ENCODE results near the gene CD1B. TPM values are rescaled to one million over a fixed set of nuclear protein-coding genes. Genes with fewer than 3 reads are reported as not detected.
A peak's percentile ranks its signal among the peaks of the same experiment; 100 is the strongest.

CD1B gene
- total and polyA plus RNA-seq, 9 of the 15 experiments (the other 6 are each of a cell fraction or from before 2014, with no cell fraction given): not detected

GRCh38 chr1:158330391-158331105 lies 783 bp downstream of the CD1B start:
- H3K9me1 ChIP-seq (ENCODE audit: control insufficient read depth, insufficient read depth, low read length): no peaks in the 10 kb centered on the region
- no peak for FAIRE-seq
- no peak for ATAC-seq
- H3K79me2 ChIP-seq (ENCODE audit: control insufficient read depth, insufficient read depth, low read length): no peaks in the 10 kb centered on the region
- no peak for DNase-seq (ENCODE audit: extremely low read depth in 1 of 4, low spot score in 3 of 4)
- ChIA-PET CTCF (ENCODE audit: low intra/inter-chr PET ratio) (no interaction called here), POLR2A (no interaction called here)
- WGBS (ENCODE audit: insufficient coverage, low coverage, missing lambda C conversion rate): 0% methylated on average over 11 of the region's 11 CpGs
- H3K9ac ChIP-seq (ENCODE audit: insufficient read depth in 1 of 2, low read depth in 2 of 2, low read length in 2 of 2): no peak overlapping the region
- no peaks in the 10 kb centered on the region for H3K9me3 ChIP-seq (replicated peaks; ENCODE audit: control insufficient read depth, insufficient read depth, low read depth, low read length)
- no peak for TF ChIP-seq ZNF76 (CRISPR knock-in tag; IDR thresholded peaks at IDR 0.05; ENCODE audit: borderline replicate concordance)
- no peak for TF ChIP-seq TCFL5 (CRISPR knock-in tag; conservative IDR thresholded peaks at IDR 0.05)
- TF ChIP-seq MTA3 (IDR thresholded peaks at IDR 0.05; ENCODE audit: borderline replicate concordance): no peak
- no peak overlapping the region for H3K4me2 ChIP-seq (ENCODE audit: insufficient read depth, low read length)
- intact Hi-C loops (cut with micrococcal nuclease): no loop called here
- no TSS peak for BruUV-seq (replicated peaks)
- no peaks in the 10 kb centered on the region for H3K27me3 ChIP-seq (ENCODE audit: control insufficient read depth in 2 of 2, insufficient read depth in 2 of 2, low read length in 2 of 2)
- no peak overlapping the region for H3K27ac ChIP-seq (ENCODE audit: extremely low read depth, low read depth, low read length)
- H2AFZ ChIP-seq (ENCODE audit: low read depth, low read length): no peak overlapping the region
- no peaks in the 10 kb centered on the region for H4K20me1 ChIP-seq (replicated peaks; ENCODE audit: control insufficient read depth, insufficient read depth, low read length)
- in situ Hi-C loops (cut with MboI): no loop called here
- no peaks in the 10 kb centered on the region for H3K36me3 ChIP-seq (ENCODE audit: control insufficient read depth, insufficient read depth, low read length)
- H3K4me1 ChIP-seq (replicated peaks in 1 of 2; ENCODE audit: control insufficient read depth in 2 of 2, insufficient read depth in 2 of 2, low read length in 2 of 2): no peaks in the 10 kb centered on the region
- no peak overlapping the region for H3K4me3 ChIP-seq

DNA sequence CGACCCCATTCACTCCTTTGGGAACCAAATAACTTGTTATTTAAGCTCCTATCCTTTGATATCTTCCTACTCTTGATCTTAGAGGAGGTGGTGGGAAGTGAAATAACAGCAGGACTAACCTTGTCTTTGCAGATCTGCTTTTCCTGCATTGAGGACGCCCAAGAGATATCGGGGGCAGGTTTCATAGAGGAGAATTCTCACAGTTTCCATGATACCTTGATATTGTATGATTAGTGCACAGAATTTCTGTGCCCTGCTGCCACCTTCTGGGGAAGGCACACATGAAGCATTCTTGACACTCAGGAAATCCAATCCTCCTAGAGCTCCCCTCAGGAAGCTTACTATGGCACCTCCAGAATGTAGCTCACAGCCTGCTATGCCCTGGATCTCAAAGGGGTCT lies 1.6 kb downstream of the CD1B start:
- Histone ChIP-seq H3K27me3 (ENCODE audit: control insufficient read depth in 2 of 2, insufficient read depth in 2 of 2, low read length in 2 of 2) (no peaks in the 10 kb centered on the region), H3K4me1 (replicated peaks in 1 of 2; ENCODE audit: control insufficient read depth in 2 of 2, insufficient read depth in 2 of 2, low read length in 2 of 2) (no peaks in the 10 kb centered on the region), H3K9ac (ENCODE audit: insufficient read depth in 1 of 2, low read depth in 2 of 2, low read length in 2 of 2) (no peak overlapping the region), H3K4me3 (no peak overlapping the region), H3K27ac (ENCODE audit: extremely low read depth, low read depth, low read length) (no peak overlapping the region), H2AFZ (ENCODE audit: low read depth, low read length) (no peak overlapping the region), H3K9me1 (ENCODE audit: control insufficient read depth, insufficient read depth, low read length) (no peaks in the 10 kb centered on the region), H3K79me2 (ENCODE audit: control insufficient read depth, insufficient read depth, low read length) (no peaks in the 10 kb centered on the region), H3K36me3 (ENCODE audit: control insufficient read depth, insufficient read depth, low read length) (no peaks in the 10 kb centered on the region), H4K20me1 (replicated peaks; ENCODE audit: control insufficient read depth, insufficient read depth, low read length) (no peaks in the 10 kb centered on the region), H3K9me3 (replicated peaks; ENCODE audit: control insufficient read depth, insufficient read depth, low read depth, low read length) (no peaks in the 10 kb centered on the region), H3K4me2 (ENCODE audit: insufficient read depth, low read length) (no peak overlapping the region)
- no peak for ATAC-seq
- BruUV-seq (replicated peaks): no TSS peak
- POLR2A ChIA-PET: no interaction called here
- intact Hi-C loops (cut with micrococcal nuclease) (no loop called here), in situ Hi-C loops (cut with MboI) (no loop called here)
- CTCF ChIA-PET (ENCODE audit: low intra/inter-chr PET ratio): interaction anchor here (0.6 kb wide), 1 partner anchor 1904 kb away, joined by 3 read pairs; no protein-coding TSS in a partner anchor
- WGBS (ENCODE audit: insufficient coverage, low coverage, missing lambda C conversion rate): 0% methylated on average over 3 of the region's 3 CpGs
- DNase-seq (ENCODE audit: extremely low read depth in 1 of 4, low spot score in 3 of 4): no peak
- FAIRE-seq: no peak
- TF ChIP-seq L3MBTL2 (IDR thresholded peaks at IDR 0.05): no peak
- no peak for TF ChIP-seq TAF7 (tag; IDR thresholded peaks at IDR 0.05)
- TF ChIP-seq, protein P1, sequence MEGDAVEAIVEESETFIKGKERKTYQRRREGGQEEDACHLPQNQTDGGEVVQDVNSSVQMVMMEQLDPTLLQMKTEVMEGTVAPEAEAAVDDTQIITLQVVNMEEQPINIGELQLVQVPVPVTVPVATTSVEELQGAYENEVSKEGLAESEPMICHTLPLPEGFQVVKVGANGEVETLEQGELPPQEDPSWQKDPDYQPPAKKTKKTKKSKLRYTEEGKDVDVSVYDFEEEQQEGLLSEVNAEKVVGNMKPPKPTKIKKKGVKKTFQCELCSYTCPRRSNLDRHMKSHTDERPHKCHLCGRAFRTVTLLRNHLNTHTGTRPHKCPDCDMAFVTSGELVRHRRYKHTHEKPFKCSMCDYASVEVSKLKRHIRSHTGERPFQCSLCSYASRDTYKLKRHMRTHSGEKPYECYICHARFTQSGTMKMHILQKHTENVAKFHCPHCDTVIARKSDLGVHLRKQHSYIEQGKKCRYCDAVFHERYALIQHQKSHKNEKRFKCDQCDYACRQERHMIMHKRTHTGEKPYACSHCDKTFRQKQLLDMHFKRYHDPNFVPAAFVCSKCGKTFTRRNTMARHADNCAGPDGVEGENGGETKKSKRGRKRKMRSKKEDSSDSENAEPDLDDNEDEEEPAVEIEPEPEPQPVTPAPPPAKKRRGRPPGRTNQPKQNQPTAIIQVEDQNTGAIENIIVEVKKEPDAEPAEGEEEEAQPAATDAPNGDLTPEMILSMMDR (IDR thresholded peaks at IDR 0.05 in 2 of 3, conservative IDR thresholded peaks at IDR 0.05 in 1 of 3; ENCODE audit: insufficient read depth in 2 of 3, low read depth in 1 of 3, low read length in 3 of 3): peak in 1 of 3 experiments; percentile 28; a peak in 2 of 6 replicates
- no peak for TF ChIP-seq ZNF668 (CRISPR knock-in tag; IDR thresholded peaks at IDR 0.05)
- TF ChIP-seq CHD4 (IDR thresholded peaks at IDR 0.05; ENCODE audit: insufficient read depth, insufficient replicate concordance, low read depth, low read length, poor library complexity, severe bottlenecking): no peak

Data from K562 (cell line).